ENCODE data around the gene CDCA3.

CDCA3 gene

GRCh38 chr12:6819106-6820030 lies 31.7 kb downstream of the CDCA3 start:
- DNase-seq, result no peak

GRCh38 chr12:6818645-6819044 lies 32.4 kb downstream of the CDCA3 start:
- no peak for DNase-seq

GRCh38 chr12:6818222-6818621 lies 32.9 kb downstream of the CDCA3 start:
- no peak for DNase-seq

GRCh38 chr12:6817662-6818157 lies 33.4 kb downstream of the CDCA3 start:
- DNase-seq, result no peak

- DNase-seq, result no peak
Observed at GRCh38 chr12:6817098-6817497, 34.0 kb downstream of the CDCA3 start.

DNA sequence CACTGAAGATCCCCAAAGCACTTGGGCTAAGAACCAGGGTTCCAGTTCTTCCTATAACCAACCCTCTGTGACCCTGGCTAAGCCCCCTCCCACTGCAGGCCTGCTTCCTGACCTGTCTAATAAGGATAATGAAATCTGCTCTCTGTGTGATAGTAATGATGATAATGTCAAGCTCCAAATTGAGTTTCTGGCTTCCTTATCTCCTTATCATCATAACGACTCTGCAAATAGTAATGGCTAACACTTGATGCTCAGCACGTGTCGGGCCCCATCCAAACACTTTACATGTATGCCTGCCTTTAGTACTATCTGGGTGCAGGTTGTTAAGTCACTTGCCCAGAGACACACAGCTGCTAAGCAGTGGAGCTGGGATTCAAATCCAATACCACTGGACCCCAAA lies 34.5 kb downstream of the CDCA3 start:
- no peak for DNase-seq

- no peak for DNase-seq
Observed at GRCh38 chr12:6813363-6813762, 37.7 kb downstream of the CDCA3 start.

DNA sequence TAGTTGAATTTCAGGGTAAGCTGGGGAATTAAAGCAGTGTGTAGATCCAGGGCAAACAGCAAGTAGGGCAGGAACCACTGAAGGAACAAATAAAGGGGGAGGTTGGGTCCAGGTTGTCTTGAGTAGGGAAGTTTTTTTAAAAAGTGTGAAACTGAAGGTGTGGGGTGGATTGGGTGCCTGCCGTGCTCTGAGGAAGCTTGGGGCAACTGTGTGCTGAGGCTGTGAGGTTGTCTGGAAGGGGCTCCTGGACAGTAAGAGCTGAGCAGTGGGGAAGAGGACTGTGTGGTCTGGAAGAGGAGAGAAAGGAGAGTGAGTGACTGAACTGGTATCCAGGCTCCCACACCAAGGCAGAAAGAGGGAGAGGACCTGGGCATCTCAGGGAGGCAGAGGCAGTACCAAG lies 40.3 kb downstream of the CDCA3 start:
- DNase-seq, result no peak

DNA sequence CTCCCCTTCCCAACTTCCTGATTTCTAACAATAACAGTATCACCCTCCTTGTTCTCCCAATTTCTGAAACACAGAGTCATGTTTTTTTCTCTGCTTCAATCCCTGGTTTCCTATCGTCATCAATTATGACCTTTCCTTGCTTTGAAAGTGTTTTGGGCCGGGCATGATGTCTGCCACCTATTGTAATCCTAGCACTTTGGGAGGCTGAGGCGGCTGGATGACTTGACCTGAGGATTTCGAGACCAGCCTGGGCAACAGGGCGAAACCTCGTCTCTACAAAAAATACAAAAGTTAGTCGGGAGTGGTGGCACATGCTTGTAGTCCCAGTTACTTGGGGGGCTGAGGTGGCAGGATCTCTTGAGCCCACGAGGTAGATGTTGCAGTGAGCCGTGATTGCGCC lies 42.0 kb downstream of the CDCA3 start:
- no peak for DNase-seq

- no peak for DNase-seq
Observed at GRCh38 chr12:6807170-6807569, 43.9 kb downstream of the CDCA3 start.

DNA sequence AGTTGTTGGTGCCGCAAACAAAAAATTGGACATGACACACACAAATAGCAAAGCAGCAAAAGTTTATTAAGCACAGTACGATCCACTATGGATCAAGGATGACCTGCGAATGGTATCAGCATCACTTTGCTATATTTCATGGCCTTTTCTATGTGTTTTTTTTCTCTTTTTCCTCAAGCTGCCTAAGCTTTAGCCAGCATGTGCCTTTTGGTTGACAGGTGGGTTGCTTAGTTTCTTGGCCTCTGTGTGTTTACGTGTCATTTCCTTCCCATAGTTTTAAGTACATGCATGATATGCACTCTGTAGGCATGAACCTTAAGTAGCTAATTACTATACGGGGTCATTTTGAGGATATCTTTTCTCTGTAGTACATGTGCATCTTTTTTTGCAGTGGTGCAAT lies 51.9 kb downstream of the CDCA3 start:
- DNase-seq, result no peak
